NCI-H774 (cell line): ENCODE data around the gene INPP5A.
"Not testable (repeated sequence)": the region's sequence is repeated elsewhere in the genome, so short reads cannot be mapped to it uniquely, and the experiment has no call there.

Experiments used
- DNase-seq: peaks from one replicate; lab custom pipeline; 2025; lab: John Stamatoyannopoulos, UW

Gene INPP5A

DNA sequence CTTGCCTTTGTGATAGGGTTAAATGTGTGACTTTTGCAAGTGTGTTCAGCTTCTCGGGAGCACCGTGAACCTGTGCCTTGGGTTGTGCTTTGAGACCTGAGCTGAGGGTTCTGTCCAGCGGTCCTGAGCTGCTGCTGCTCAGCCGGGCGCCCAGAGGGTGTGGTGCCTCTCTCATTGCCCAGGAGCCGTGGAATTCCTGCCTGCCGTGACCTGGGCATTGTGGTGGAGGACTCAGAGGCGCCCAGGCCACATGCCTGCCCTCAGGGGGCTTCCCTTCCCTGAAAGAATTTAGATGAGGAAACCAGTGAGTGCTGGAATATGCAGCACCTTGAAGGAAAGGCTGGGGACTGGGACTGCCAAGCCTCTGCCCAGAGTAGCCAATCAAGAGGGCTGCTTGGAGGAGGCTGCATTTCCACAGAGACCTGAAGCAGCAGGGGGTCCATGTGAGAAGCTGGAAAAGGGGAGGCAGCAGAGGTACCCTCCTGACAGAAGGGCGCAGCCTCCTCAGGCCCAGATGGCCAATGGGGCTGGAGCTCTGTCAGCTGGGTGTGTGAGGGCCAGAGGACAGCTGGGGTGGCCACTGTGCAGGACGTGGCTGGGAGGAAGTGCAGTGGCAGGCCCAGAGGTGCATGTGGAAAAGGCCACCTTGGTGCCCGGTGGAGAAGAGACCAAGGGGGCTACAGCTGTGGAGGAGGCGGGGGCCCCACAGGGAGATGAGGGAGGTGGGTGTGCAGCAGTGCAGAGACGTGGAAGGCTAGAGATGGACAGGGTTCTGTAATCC lies 141.0 kb downstream of the INPP5A start:
- no peak for DNase-seq

DNA sequence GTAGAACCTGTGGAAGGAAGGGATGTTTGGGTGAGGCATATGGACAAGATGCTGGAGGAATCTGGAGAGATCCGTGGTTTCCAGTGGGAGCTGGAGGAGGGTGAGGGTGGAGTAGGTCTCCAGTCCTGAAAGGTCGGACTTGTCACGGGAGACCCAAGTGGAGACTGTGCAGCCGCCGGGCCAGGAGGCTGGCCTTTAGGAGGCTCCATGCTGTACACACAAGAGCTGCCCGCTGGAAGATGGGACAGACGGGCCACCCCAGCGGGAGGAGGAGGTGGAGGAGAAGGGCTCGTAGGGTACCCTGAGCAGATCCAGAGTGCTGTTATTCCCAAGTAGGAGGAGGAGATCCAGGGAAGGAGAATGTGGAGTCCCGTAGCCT lies 141.6 kb downstream of the INPP5A start:
- DNase-seq, result no peak

DNA sequence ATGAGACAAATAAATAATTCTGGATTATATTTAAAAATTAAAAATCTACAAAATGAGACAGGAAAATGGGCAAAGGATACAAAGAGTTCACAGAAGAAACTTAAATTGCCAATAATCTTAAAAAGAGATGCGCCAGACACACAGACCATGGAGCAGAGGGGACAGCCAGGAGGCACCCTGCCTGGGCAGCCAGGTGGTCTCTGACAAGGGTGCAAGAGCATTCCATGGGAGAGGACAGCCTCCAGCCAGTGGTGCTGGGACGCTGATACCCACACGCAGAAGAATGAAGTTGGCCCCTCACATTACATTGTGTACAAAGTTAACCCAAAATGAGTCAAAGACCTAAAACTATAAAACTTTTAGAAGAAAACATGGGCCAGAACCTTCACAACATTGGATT lies 142.1 kb downstream of the INPP5A start:
- no peak for DNase-seq

DNA sequence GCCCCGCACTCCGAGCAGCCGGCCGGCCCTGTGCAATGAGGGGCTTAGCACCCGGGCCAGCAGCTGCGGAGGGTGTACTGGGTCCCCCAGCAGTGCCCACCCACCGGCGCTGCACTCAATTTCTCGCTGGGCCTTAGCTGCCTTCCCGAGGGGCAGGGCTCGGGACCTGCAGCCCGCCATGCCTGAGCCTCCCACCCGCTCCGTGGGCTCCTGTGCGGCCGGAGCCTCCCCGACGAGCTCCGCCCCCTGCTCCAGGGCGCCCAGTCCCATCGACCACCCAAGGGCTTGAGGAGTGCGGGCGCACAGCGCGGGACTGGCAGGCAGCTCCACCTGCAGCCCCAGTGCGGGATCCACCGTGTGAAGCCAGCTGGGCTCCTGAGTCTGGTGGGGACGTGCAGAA lies 143.2 kb downstream of the INPP5A start:
- not testable (repeated sequence) for DNase-seq

DNA sequence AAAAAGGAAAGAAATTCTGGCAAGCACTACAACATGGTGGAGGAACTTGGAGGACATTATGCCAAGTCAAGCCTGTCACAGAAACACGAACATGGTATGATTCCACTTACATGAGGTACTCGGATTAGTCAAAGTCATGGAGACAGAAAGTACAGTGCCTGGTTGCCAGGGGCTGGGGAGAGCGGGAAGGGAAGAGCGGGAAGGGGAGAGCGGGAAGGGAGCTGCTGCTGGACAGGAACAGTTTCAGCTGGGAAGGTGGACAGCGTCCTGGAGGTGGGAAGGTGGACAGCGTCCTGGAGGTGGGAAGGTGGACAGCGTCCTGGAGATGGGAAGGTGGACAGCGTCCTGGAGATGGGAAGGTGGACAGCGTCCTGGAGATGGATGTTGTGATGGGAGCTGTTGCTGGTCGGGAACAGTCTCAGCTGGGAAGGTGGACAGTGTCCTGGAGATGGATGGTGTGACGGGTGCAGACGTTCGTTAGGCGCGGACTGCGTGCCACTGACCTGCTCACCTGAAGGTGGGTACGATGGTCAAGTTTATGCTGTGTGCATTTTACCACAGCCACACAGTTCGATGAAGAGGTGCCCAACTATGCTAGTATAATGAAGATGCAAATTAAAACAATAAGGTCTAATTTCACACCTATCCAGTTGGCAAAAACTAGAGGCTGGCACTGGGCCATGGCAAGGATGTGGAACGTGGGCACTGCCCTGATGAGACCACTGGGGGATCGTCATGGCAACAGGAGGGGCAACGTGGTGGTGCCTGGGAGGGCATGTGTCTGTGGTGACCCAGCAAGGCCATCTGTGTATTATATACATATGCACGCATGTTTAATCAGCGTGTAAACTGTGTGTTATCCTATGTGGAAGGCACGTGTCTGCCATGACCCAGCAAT lies 144.5 kb downstream of the INPP5A start:
- no peak for DNase-seq

DNA sequence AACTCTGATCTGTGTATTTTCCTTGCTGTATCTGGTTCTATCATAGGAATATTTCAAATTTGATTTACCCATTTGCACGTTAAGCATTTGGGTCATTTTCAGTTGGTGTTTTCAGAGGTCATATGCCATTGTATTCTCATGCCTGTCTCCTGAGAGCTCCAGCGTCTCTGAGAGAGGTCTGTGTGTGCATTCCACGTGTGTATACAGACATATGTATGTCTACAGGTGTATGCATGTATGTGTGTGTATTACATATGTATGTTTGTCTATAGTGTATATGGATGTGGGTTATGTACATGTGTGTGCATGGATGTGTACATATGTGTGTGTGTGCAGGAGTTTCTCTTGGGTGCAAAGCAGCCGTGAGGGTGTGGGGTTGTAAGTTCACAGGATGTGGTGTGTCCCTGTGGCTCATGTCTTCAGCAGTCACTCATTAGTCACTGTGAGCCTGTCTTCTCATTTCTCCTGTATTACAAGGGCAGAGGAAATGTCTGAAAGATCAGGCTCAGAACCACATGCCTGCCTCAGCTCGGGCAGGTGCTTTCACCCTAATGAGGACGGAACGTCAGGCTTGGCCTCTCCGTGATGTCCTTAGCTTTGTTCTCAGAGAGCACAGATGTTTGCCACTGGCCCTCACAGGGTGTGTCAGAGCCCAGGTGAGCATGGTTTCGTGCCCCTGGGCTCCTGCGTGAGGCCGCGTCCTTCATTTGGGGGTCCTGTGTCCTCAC lies 146.7 kb downstream of the INPP5A start:
- no peak for DNase-seq

DNA sequence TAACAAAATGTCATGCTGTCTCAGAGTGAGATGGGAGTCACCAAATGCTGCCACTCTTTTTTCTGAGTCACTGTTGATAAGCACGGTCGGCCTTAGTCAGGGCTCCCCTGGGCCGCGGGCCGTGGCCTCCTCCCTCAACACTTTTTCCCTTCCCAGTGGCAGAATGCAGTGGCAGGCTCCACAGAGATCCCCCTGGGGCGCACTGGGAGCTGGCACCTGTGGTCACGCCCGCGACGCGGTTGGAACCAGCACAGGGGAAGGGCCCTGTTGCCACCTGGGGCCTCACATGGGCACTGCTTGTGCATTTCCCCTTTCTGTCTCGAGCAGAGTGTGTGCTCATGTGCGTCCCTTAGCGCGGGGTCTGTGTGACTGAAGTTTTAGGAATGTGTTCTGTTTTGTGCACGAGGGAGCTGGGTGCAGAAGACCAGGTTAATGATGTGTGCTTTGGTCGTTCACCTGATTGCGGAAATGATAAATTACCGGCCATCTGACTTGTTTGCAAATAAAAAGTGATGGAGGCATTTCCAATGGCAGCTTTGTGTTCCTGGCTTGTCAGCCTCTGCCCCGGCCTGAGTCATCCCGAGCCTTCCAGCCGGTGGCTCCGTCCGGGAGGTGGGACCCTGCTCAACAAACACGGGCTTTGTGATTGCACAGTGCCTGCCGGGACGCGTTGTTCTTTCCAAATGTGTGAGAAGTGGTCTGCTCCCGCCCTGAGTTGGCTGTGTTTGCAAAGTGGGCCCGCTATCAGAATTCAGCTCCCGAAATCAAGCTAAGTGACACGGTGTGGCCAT lies 147.7 kb downstream of the INPP5A start:
- no peak for DNase-seq

DNA sequence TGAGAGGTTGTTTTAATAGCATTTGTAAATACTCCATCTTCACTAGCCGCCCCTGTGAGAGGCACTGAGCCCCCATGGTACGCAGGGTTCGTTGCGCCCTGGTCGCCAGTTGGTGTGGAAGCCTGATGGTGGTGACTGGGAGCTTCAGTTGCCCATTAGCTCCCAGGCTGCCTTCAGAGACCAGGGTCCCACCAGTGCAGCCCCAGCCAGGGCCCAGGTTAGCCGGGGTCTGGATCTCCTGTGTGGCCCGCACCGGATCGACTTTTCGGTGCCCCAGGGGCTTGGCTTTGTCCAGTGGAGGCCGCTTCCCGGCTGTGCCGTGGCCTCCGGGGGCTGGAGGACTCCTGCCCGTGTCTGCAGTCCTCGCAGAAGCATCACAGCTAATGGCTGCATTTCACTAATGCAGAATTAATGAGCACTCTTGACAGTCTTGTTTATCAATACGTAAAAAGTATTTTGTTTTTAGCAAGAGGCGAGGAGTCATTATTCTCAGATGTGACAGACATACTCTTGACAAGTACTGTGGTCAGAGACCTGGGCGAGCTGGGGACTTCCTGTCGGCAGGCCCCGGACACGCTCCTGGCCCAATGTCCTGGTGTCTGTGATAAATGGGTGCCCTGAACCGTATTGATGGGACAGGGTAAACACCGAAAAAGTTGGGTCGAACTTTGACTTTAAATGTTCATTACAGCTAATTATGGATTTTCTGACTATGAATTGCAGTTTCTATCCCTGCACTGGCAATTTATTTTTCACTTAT lies 148.5 kb downstream of the INPP5A start:
- DNase-seq, result no peak

DNA sequence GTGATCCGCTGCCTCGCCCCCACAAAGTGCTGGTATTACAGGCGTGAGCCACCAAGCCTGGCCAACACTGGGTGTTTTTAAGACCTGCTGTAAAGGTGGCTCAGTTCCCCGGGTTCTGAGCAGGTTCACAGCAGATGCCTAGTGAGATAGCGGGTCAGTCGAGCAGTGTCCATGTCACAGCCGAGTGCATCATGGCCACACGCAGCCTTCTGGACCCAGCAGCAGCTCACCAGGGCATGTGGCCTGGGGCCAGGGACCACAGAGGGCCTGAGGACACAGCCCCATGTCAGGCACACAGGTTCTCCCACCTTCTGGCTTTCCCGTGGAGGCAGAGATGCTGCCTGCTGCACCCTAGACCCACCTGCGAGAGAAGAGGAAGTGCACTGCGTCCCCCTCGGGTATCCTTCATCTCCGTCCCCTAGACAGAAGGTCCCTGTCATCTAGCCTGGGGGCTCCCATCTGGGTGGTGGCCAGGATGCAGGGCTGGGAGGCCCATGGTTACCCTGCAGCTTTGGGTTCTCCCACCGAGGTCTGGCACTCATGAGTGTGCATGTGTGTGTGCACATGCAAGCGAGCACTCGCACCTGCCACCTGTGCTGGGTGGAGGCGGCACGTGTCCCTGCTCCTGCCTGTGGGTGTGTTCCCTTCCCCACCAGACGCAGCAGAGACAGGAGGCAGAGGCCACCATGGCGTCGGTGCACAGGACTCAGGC lies 149.8 kb downstream of the INPP5A start:
- no peak for DNase-seq

DNA sequence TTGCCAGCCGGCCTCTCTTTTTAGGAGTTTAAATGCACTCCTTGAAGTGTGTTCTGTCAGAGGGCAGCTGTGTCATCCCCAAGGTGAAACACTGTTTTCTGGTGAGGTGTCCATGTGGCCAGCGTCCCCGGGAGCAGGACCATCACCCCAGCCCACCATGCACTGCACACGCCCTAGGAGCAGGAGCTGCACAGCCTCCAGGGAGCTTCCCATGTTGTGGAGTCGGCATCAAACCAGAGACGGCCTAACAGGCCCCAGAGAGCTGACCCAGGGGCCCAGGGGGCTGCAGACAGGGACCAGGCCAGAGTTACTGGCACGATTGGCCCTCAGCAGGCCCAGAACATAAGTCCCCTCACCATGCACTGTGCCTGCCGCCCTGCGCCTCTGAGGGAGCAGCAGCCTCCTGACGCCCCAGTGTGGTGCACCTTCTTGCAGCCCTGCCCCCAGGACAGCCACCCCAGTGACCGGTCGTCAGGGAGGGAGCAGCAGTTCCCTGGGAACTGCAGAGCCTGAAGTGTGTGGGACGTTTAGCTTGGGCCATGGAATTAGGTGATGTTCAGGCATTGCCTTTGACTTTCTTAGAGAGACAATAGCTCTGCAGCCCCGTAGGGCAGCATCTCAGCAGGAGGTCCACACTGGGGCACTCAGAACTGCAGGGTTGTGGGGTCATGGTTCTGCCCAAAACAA lies 150.4 kb downstream of the INPP5A start:
- DNase-seq, result no peak

DNA sequence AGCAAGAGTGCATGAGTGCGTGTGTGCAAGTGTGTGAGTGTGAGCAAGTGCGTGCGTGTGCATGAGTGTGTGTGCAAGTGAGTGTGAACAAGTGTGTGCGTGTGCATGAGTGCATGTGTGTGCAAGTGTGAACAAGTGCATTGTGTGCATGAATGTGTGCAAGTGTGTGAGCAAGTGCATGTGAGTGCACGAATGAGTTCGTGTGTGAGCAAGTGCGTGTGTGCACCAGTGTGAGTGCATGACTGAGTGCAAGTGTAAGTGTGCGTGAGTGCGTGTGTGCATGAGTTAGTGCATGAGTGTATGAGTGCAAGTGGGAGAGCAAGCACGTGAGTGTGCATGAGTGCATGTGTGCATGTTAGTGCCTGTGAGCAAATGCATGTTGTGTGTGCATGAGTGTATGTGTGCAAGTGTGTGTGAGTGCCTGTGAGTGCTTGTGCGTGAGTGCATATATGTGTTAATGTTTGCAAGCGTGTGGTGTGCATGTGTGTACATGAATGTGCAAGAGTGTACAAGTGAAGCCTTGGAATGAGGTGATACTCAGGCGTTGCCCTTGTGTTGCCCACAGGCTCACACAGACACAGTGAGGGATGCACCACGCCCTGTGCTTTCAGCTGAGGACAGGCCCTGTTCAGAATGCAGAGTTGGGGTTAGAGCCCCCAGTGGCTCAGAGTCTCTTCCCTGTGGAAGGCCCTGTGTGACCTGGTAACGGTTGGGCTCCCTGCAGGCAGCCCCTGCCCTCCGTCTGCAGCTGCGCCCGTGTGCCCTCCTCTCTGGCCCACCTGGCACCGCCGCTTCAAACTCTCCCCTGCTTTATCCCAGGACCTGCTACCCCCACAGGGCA lies 151.2 kb downstream of the INPP5A start:
- DNase-seq, result no peak

DNA sequence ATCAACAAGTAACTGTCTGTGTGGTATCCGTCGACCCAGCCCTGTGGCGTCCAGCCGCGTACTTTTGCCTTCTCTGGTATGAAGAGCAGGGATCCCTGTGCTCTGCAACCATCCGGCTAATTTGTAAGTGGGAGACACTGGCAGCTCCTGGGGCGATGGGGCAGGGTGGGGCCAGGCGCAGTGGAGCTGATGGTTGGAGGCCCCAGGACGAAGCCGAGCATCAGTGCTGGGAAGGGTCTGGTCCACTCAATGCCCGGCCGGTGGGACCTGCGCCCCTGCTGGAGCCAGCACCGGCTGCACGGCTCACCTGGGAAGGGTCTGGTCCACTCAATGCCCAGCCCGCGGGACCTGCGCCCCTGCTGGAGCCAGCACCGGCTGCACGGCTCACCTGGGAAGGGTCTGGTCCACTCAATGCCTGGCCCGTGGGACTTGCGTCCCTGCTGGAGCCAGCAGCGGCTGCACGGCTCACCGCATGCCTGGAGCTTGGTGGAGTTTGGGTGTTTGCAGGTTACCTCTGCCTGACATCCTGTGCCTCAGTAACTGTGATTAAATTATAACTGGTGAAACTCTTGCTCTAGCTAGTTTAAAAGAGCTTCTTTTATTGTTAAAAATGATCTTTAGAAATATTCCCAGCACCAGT lies 152.3 kb downstream of the INPP5A start:
- no peak for DNase-seq

DNA sequence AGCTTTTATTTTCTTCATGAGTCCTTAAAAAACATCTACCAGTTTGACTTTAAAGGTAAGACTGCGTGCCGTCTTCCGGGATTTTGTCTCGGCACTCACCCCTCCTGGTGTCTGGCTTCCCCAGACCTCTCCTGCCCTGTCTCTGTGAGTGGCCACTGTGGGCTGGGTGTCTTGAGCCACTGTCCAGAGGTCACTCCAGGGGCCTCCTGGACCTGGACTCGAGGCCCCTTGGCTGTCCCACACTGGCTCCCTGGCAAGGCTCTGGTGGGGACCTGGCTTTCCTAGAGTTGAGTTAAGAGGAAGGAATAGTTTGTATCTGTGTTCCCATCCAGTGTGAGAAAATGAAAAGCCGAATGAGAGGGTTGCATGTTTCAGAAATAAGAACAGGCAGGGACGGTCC lies 152.8 kb downstream of the INPP5A start:
- DNase-seq, result no peak

DNA sequence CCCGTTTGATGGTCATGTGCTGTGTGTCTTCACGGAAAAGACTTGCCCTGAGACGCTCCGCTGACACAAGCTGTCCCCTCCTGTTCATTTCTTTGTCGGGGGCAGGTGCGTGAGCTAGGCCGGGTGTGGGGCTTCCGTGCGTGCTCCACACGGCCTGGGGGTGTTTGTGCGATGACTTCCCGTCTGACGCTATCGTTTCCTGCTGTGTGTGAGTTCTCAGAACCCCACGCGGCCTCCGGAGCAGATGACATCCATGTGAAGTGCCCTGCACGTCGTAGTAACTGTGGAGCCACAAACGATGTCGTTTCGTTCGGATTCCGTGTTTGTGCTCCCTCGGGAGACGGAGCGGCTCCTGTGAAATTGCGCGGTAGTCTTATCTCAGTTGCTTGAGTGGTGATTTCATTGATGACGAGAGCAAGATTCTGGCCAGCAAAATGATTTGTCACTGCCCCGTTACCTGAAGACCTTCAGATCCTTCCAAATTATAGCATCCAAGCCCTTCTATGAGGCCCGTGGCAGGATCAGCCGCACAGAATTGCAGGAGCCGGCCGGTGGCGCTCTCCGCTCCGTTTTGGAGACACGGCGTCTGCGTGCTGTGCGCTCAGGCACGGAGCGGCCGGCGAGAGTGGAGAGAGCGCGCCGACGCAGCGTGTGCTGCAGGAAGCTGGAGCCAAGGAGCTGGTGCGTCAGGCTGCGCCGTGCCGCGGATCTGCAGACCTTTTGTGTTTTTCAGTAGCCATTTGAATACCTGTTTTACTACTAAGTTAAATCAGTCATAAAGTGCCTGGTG lies 153.4 kb downstream of the INPP5A start:
- no peak for DNase-seq

DNA sequence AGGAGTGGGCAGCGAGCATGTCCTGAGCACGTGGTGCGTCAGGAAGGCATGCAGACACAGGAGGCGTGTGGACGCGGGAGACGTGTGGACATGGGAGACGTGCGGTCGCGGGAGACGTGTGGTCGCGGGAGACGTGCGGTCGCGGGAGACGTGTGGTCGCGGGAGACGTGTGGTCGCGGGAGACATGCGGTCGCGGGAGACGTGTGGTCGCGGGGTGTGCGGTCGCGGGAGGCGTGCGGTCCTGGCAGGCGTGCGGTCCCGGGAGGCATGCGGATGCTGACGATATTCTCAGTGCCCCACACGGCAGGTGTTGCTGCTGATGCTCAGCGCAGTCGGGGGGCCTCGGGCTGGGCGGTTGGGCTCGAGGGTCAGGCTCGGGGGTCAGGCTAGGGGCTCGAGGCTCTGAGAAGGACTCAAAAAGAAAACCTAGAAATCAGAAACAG lies 154.1 kb downstream of the INPP5A start:
- no peak for DNase-seq

DNA sequence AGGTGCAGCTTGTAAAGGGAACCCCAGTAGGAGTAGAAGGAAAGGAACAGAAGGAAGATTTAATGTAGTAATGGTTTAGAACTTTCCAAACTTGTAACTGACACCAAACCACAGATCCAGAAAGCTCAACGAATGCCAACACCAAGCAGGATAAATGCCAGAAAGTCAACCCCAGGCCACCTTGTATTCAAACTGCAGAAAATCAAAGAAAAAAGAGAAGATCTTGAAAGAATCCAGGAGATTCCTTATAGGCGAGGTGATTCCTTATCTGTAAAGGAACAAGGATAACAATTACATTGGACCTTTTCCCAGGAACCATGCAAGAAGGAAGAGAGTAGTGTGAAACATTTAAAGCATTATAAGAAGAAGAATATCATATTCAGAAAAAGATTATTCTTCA lies 154.7 kb downstream of the INPP5A start:
- DNase-seq, result no peak

DNA sequence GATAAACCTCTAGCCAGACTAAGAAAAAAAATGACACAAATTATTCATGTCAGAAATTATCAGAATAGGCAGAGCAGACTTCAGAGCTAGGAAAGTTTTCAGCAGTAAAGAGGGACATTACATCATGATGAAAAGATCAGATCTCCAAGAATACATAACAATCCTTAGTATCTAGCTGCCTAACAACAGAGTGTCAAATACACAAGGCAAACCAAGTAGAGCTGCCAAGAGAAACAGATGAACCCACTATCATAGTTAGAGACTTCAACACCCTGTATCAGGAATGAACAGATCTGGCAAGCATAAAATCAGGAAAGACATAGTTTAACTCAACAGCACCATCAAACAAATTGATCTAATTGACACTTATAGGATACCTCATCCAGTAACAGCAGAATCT lies 156.1 kb downstream of the INPP5A start:
- DNase-seq, result no peak

DNA sequence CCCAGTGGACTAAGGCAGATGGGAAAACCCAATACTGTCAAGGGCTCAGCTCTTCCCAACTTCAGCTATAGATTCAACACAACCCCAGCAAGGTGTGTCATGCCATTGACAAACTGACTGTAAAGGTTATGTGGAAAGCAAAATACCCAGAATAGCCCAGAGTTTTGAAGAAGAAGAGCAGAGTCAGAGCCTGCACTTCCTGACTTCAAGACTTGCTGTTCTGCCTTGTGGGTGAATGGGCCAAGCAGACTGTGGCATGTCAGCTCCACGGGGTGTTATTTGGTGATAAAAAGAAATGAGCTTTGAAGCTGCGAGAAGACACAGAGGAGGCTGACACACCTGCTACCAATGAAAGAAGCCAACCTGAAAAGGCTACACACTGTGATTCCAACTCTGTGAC lies 158.6 kb downstream of the INPP5A start:
- DNase-seq, result no peak
